ENCODE measurements around the gene GPANK1. TPM values are rescaled to one million over a fixed set of nuclear protein-coding genes. Genes with fewer than 3 reads are reported as not detected.

GPANK1 gene
- total RNA-seq, 5 donors from 2014 or later (not counting 1 experiment from before 2014, with no cell fraction given) = 13.0 to 27.6 (median 23.3) TPM

GRCh38 chr6:31619805-31620585 is 44.8 kb downstream of the GPANK1 start:
- no peaks in the 10 kb centered on the region for H3K27me3 ChIP-seq (replicated peaks in 1 of 2; ENCODE audit: control insufficient read depth in 2 of 2, extremely low read depth in 1 of 2, insufficient read depth in 2 of 2, low read length in 1 of 2)
- H3K36me3 Mint-ChIP-seq = peaks cover 18% of the 10 kb centered on the region
- H3K4me3 ChIP-seq (ENCODE audit: control insufficient read depth in 1 of 2, extremely low read depth in 1 of 2, low read length in 1 of 2) = peak overlapping the region; percentile 61 to 65
- peaks cover 38 to 53% (median 46%) of the 10 kb centered on the region in 3 donors for H3K4me1 Mint-ChIP-seq
- no peaks in the 10 kb centered on the region for H3K9me3 ChIP-seq
- WGBS (ENCODE audit: insufficient coverage) = under 1% methylated on average over 41 of the region's 50 CpGs
- peaks cover 6 to 22% of the 10 kb centered on the region in 2 donors for H3K36me3 ChIP-seq (ENCODE audit: control insufficient read depth in 2 of 2, extremely low read depth in 1 of 2, insufficient read depth in 1 of 2, low read length in 1 of 2)
- DNase-seq (peak; percentile 89 to 98 (median 95)), ATAC-seq (replicated peaks in 1 of 4) (peak; percentile 84 to 89 (median 88))
- POLR2A ChIA-PET = interaction anchor here in 1 of 2 donors (0.6 kb wide), 1 partner anchor 46 kb away, joined by 6 read pairs; the partner anchor contains the start of gene CSNK2B
- peak overlapping the region; percentile 98 for H3K27ac ChIP-seq (ENCODE audit: low read length)
- CTCF ChIA-PET = interaction anchor here (0.6 to 1.0 kb wide), 2 partner anchors 26 to 210 kb away, joined by 4 to 10 read pairs; no protein-coding TSS in a partner anchor
- peak overlapping the region; percentile 75 to 87 (median 83) for H3K4me3 Mint-ChIP-seq
- peak overlapping the region; percentile 92 to 95 for H3K27ac Mint-ChIP-seq
- H3K9me3 Mint-ChIP-seq = no peaks in the 10 kb centered on the region
- no peaks in the 10 kb centered on the region for H3K27me3 Mint-ChIP-seq
- peaks cover 31 to 43% of the 10 kb centered on the region in 2 experiments for H3K4me1 ChIP-seq (ENCODE audit: control insufficient read depth in 1 of 2, extremely low read depth in 1 of 2, insufficient read depth in 2 of 2, low read length in 2 of 2)

DNA sequence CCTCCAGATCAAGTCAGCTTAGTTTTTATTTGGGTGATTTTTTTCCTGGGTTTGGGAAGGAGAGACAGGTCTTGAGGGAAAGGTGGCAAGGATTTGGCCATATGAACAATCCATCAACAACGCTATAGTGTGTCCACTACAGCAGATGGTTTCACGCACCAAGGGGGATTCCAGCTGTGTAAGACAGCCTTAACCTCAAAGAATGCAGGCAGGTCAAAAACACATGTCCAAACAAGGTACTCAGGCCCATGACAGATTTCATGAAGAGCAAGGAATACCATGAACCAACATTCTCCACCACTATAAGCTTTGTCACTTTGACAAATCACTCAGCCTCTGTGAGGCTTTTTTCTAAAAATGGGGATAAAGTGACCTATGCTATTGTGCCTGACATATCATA is 47.8 kb downstream of the GPANK1 start:
- ChIA-PET CTCF (interaction anchor here in 1 of 2 donors (0.6 kb wide), 1 partner anchor 1728 kb away, joined by 5 read pairs; no protein-coding TSS in a partner anchor), POLR2A (interaction anchor here in 1 of 2 donors (0.6 kb wide), 1 partner anchor 252 kb away, joined by 3 read pairs; no protein-coding TSS in a partner anchor)
- Mint-ChIP-seq H3K27me3 (no peaks in the 10 kb centered on the region), H3K9me3 (no peaks in the 10 kb centered on the region), H3K4me1 (peaks cover 36 to 53% (median 40%) of the 10 kb centered on the region in 3 donors), H3K4me3 (peak overlapping the region in 1 of 3 donors; percentile 79), H3K27ac (peak overlapping the region in 1 of 2 donors; percentile 91), H3K36me3 (no peaks in the 10 kb centered on the region)
- peaks cover 0 to 2% of the 10 kb centered on the region in 2 experiments for H3K27me3 ChIP-seq (replicated peaks in 1 of 2; ENCODE audit: control insufficient read depth in 2 of 2, extremely low read depth in 1 of 2, insufficient read depth in 2 of 2, low read length in 1 of 2)
- H3K4me3 ChIP-seq (ENCODE audit: control insufficient read depth in 1 of 2, extremely low read depth in 1 of 2, low read length in 1 of 2) = peak overlapping the region in 1 of 2 donors; percentile 69
- H3K27ac ChIP-seq (ENCODE audit: low read length) = no peak overlapping the region
- H3K4me1 ChIP-seq (ENCODE audit: control insufficient read depth in 1 of 2, extremely low read depth in 1 of 2, insufficient read depth in 2 of 2, low read length in 2 of 2) = peaks cover 31 to 43% of the 10 kb centered on the region in 2 experiments
- no peaks in the 10 kb centered on the region for H3K36me3 ChIP-seq (ENCODE audit: control insufficient read depth in 2 of 2, extremely low read depth in 1 of 2, insufficient read depth in 1 of 2, low read length in 1 of 2)
- 86% methylated on average over 2 of the region's 2 CpGs for WGBS (ENCODE audit: insufficient coverage)
- ATAC-seq (replicated peaks in 1 of 4) = no peak
- DNase-seq = no peak
- H3K9me3 ChIP-seq = no peaks in the 10 kb centered on the region

- Mint-ChIP-seq H3K27me3 (no peaks in the 10 kb centered on the region), H3K4me3 (peak overlapping the region; percentile 58 to 79 (median 59)), H3K27ac (peak overlapping the region; percentile 89 to 91), H3K4me1 (peaks cover 26 to 44% (median 31%) of the 10 kb centered on the region in 3 donors), H3K36me3 (no peaks in the 10 kb centered on the region), H3K9me3 (no peaks in the 10 kb centered on the region)
- Histone ChIP-seq H3K4me1 (ENCODE audit: control insufficient read depth in 1 of 2, extremely low read depth in 1 of 2, insufficient read depth in 2 of 2, low read length in 2 of 2) (peaks cover 25 to 31% of the 10 kb centered on the region in 2 experiments), H3K36me3 (ENCODE audit: control insufficient read depth in 2 of 2, extremely low read depth in 1 of 2, insufficient read depth in 1 of 2, low read length in 1 of 2) (no peaks in the 10 kb centered on the region), H3K27ac (ENCODE audit: low read length) (peak overlapping the region; percentile 42), H3K9me3 (no peaks in the 10 kb centered on the region), H3K27me3 (replicated peaks in 1 of 2; ENCODE audit: control insufficient read depth in 2 of 2, extremely low read depth in 1 of 2, insufficient read depth in 2 of 2, low read length in 1 of 2) (peaks cover 0 to 2% of the 10 kb centered on the region in 2 experiments), H3K4me3 (ENCODE audit: control insufficient read depth in 1 of 2, extremely low read depth in 1 of 2, low read length in 1 of 2) (peak overlapping the region; percentile 23 to 69)
- DNase-seq (peak in 23 of 35 experiments; percentile 12 to 58 (median 33)), ATAC-seq (replicated peaks in 1 of 4) (no peak)
- CTCF ChIA-PET = interaction anchor here in 1 of 2 donors (0.6 to 1.1 kb wide), 2 partner anchors 18 to 198 kb away, joined by 4 read pairs; no protein-coding TSS in a partner anchor
- POLR2A ChIA-PET = no interaction called here
- 7% methylated on average over 3 of the region's 7 CpGs for WGBS (ENCODE audit: insufficient coverage)
These were observed 49.0 kb downstream of the GPANK1 start for GRCh38 chr6:31615748-31616147.

DNA sequence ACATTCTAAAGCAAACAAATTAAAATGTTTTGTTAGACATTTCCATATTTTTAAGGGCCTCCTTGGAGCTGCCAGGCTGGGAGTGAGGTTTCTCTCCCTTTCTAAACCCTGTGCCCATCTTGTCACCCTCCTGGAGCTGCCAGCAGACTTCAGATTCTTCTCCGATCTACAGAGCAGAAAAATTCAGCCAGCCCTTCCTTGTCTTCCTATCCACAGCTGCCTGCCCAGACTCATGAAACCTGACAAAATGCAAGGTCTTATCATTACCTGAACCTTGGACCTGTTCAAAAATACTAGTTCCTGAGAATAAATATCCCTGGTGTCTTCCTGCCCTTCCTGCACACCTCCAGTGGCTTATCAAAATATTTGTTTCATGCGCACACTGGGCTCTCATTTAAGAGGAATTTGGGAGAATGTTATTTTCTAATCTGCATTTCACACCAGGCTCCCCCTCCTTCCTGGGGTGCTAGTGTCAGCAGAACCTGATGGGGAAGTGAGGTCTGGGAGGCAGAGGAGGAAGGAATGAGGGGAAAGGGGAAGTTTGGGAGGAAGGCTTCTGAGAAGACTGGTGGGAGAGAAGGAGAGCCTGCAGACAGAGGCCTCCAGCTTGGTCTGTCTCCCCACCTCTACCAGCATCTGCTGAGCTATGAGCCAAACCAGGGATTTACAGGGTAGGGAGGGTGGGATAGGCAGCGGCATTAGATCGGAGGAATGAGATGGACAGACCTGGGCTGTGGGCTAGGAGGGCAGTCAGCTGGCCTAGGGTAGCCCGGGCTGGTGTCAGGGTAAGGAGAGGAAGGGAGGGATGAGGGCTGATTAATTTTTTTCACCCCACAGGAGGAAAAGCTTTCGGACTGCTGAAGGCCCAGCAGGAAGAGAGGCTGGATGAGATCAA is 49.9 kb downstream of the GPANK1 start, which contains the start of gene AIF1:
Gene AIF1 (plus strand): TSS at position 551 of the 895 bp plus-strand sequence. CDS start 96 bp downstream, at position 647.
- peaks cover 25 to 31% of the 10 kb centered on the region in 2 experiments for H3K4me1 ChIP-seq (ENCODE audit: control insufficient read depth in 1 of 2, extremely low read depth in 1 of 2, insufficient read depth in 2 of 2, low read length in 2 of 2)
- ATAC-seq (replicated peaks in 1 of 4) = no peak
- no peaks in the 10 kb centered on the region for H3K27me3 Mint-ChIP-seq
- peaks cover 26 to 41% (median 31%) of the 10 kb centered on the region in 3 donors for H3K4me1 Mint-ChIP-seq
- no peaks in the 10 kb centered on the region for H3K9me3 ChIP-seq
- no peak for DNase-seq
- H3K9me3 Mint-ChIP-seq = no peaks in the 10 kb centered on the region
- peaks cover 0 to 2% of the 10 kb centered on the region in 2 experiments for H3K27me3 ChIP-seq (replicated peaks in 1 of 2; ENCODE audit: control insufficient read depth in 2 of 2, extremely low read depth in 1 of 2, insufficient read depth in 2 of 2, low read length in 1 of 2)
- no peaks in the 10 kb centered on the region for H3K36me3 ChIP-seq (ENCODE audit: control insufficient read depth in 2 of 2, extremely low read depth in 1 of 2, insufficient read depth in 1 of 2, low read length in 1 of 2)
- ChIA-PET CTCF (interaction anchor here in 1 of 2 donors (0.5 to 1.1 kb wide), 3 partner anchors 17 to 199 kb away, joined by 3 to 4 read pairs (median 4); no protein-coding TSS in a partner anchor), POLR2A (interaction anchor here (0.5 to 0.6 kb wide), 3 partner anchors 32 to 146 kb away, joined by 3 to 6 read pairs (median 6); no protein-coding TSS in a partner anchor)
- H3K27ac Mint-ChIP-seq = peak within 1 kb of the TSS; percentile 89 to 91
- peak within 1 kb of the TSS; percentile 23 to 69 for H3K4me3 ChIP-seq (ENCODE audit: control insufficient read depth in 1 of 2, extremely low read depth in 1 of 2, low read length in 1 of 2)
- peak within 1 kb of the TSS; percentile 58 to 79 (median 59) for H3K4me3 Mint-ChIP-seq
- WGBS (ENCODE audit: insufficient coverage) = 71% methylated on average over 3 of the region's 6 CpGs
- H3K27ac ChIP-seq (ENCODE audit: low read length) = peak within 1 kb of the TSS; percentile 42
- H3K36me3 Mint-ChIP-seq = no peaks in the 10 kb centered on the region

- Histone ChIP-seq H3K27ac (ENCODE audit: low read length) (no peak overlapping the region), H3K36me3 (ENCODE audit: control insufficient read depth in 2 of 2, extremely low read depth in 1 of 2, insufficient read depth in 1 of 2, low read length in 1 of 2) (no peaks in the 10 kb centered on the region), H3K27me3 (replicated peaks in 1 of 2; ENCODE audit: control insufficient read depth in 2 of 2, extremely low read depth in 1 of 2, insufficient read depth in 2 of 2, low read length in 1 of 2) (peaks cover 0 to 2% of the 10 kb centered on the region in 2 experiments), H3K9me3 (no peaks in the 10 kb centered on the region), H3K4me3 (ENCODE audit: control insufficient read depth in 1 of 2, extremely low read depth in 1 of 2, low read length in 1 of 2) (no peak overlapping the region), H3K4me1 (ENCODE audit: control insufficient read depth in 1 of 2, extremely low read depth in 1 of 2, insufficient read depth in 2 of 2, low read length in 2 of 2) (peaks cover 23 to 27% of the 10 kb centered on the region in 2 experiments)
- Mint-ChIP-seq H3K4me3 (no peak overlapping the region), H3K36me3 (no peaks in the 10 kb centered on the region), H3K27ac (peak overlapping the region in 1 of 2 donors; percentile 91), H3K9me3 (no peaks in the 10 kb centered on the region), H3K4me1 (peaks cover 26 to 35% (median 26%) of the 10 kb centered on the region in 3 donors), H3K27me3 (no peaks in the 10 kb centered on the region)
- ChIA-PET CTCF (no interaction called here), POLR2A (interaction anchor here (0.5 kb wide), 2 partner anchors 48 to 146 kb away, joined by 3 to 6 read pairs; no protein-coding TSS in a partner anchor)
- DNase-seq (no peak), ATAC-seq (replicated peaks in 1 of 4) (no peak)
- 92% methylated on average over 2 of the region's 8 CpGs for WGBS (ENCODE audit: insufficient coverage)
These were observed 50.6 kb downstream of the GPANK1 start for GRCh38 chr6:31614075-31614619.
